Common myeloid progenitor, CD34-positive (primary cell): ENCODE data around the gene MCM5.
"Not testable (repeated sequence)": the region's sequence is repeated elsewhere in the genome, so short reads cannot be mapped to it uniquely, and the experiment has no call there.

Source experiments
- CTCF ChIA-PET: fragments of 350-600 bp; sonication (Branson Sonifier 250); formaldehyde crosslinking; loops from one replicate; lab custom pipeline; 2021; ENCODE audit warnings: antibody characterized with exemption; lab: Charles Lee
- POLR2A ChIA-PET: fragments of 350-600 bp; sonication (Branson Sonifier 250); formaldehyde crosslinking; loops from one replicate; lab custom pipeline; 2021; ENCODE audit warnings: antibody characterized with exemption; lab: Charles Lee
- DNase-seq, 3 donors: peaks; one replicate each; pipeline versions ENCODE4 v3.0.0 to v3.0.0-alpha.2; 2013
- H3K27ac ChIP-seq, 2 experiments: 1 replicate in 1 of 2; 2 replicates in 1 of 2; pipeline ENCODE4 v1.7.0; 2013; ENCODE audit warnings: inconsistent platforms in 2 of 2, low read length in 2 of 2, mild to moderate bottlenecking in 2 of 2, low read depth in 1 of 2, moderate library complexity in 1 of 2; ENCODE audit not compliant: severe bottlenecking in 2 of 2, insufficient read depth in 1 of 2, poor library complexity in 1 of 2
- H3K27me3 ChIP-seq, 5 experiments: replicated peaks in 2 of 5; 1 replicate in 3 of 5; 2 replicates in 2 of 5; pipeline versions ENCODE4 v1.6.1 to v1.7.0; 2013; ENCODE audit warnings: low read length in 4 of 5, mild to moderate bottlenecking in 2 of 5, moderate library complexity in 2 of 5, inconsistent platforms in 1 of 5; ENCODE audit not compliant: insufficient read depth in 5 of 5, control insufficient read depth in 4 of 5
- H3K36me3 ChIP-seq, 4 experiments: 1 replicate in 2 of 4; 2 replicates in 2 of 4; pipeline versions ENCODE4 v1.6.1 to v1.7.0; 2013; ENCODE audit warnings: low read length in 3 of 4, control low read depth in 1 of 4, mild to moderate bottlenecking in 1 of 4; ENCODE audit not compliant: control insufficient read depth in 4 of 4, insufficient read depth in 4 of 4
- H3K4me1 ChIP-seq, 4 experiments: 1 replicate in 3 of 4; 2 replicates in 1 of 4; pipeline versions ENCODE4 v1.6.1 to v1.7.1; 2013; ENCODE audit warnings: low read length in 3 of 4, mild to moderate bottlenecking in 3 of 4, control low read depth in 1 of 4, inconsistent platforms in 1 of 4, moderate library complexity in 1 of 4; ENCODE audit not compliant: control insufficient read depth in 4 of 4, insufficient read depth in 4 of 4; ENCODE audit errors: control extremely low read depth in 1 of 4
- H3K4me3 ChIP-seq, 7 experiments: 1 replicate in 4 of 7; 2 replicates in 3 of 7; pipeline versions ENCODE4 v1.5.1 to v1.7.0; 2013; ENCODE audit warnings: mild to moderate bottlenecking in 7 of 7, low read length in 6 of 7, moderate library complexity in 6 of 7, inconsistent platforms in 2 of 7, low read depth in 2 of 7, control low read depth in 1 of 7; ENCODE audit not compliant: insufficient read depth in 4 of 7, control insufficient read depth in 1 of 7; ENCODE audit errors: extremely low read depth in 1 of 7
- H3K9me3 ChIP-seq, 5 experiments: 1 replicate in 4 of 5; 2 replicates in 1 of 5; pipeline versions ENCODE4 v1.6.1 to v1.7.1; 2013; ENCODE audit warnings: low read length in 4 of 5, mild to moderate bottlenecking in 2 of 5, inconsistent platforms in 1 of 5, low read depth in 1 of 5, moderate library complexity in 1 of 5; ENCODE audit not compliant: control insufficient read depth in 4 of 5, insufficient read depth in 2 of 5; ENCODE audit errors: control extremely low read depth in 1 of 5
- WGBS: methylation state at CpG from one replicate; pipeline ENCODE4 v1.1.5; 2013; ENCODE audit not compliant: insufficient coverage; 5-methylcytosine and 5-hydroxymethylcytosine counted together

MCM5 gene

GRCh38 chr22:35465109-35465701 is 65.3 kb downstream of the MCM5 start:
- H3K36me3 ChIP-seq = peaks cover 0 to 10% (median 2%) of the 10 kb centered on the region in 4 experiments
- ChIA-PET POLR2A (no interaction called here), CTCF (interaction anchor here (0.5 kb wide), 1 partner anchor 126 kb away, joined by 3 read pairs; no protein-coding TSS in a partner anchor)
- DNase-seq = no peak
- 100% methylated on average over 6 of the region's 9 CpGs for WGBS
- H3K9me3 ChIP-seq = peaks cover 0 to under 1% (median 0%) of the 10 kb centered on the region in 5 experiments
- H3K4me1 ChIP-seq = peaks cover 0 to 8% (median 5%) of the 10 kb centered on the region in 4 experiments
- H3K27ac ChIP-seq = no peak overlapping the region
- H3K4me3 ChIP-seq = no peak overlapping the region
- H3K27me3 ChIP-seq = no peaks in the 10 kb centered on the region

GRCh38 chr22:35467681-35468434 is 67.9 kb downstream of the MCM5 start:
- 13% methylated on average over 8 of the region's 11 CpGs for WGBS
- no peak overlapping the region for H3K4me3 ChIP-seq
- H3K36me3 ChIP-seq = peaks cover 0 to 10% (median 2%) of the 10 kb centered on the region in 4 experiments
- ChIA-PET CTCF (no interaction called here), POLR2A (interaction anchor here (1.0 kb wide), 1 partner anchor 35 kb away, joined by 3 read pairs; no protein-coding TSS in a partner anchor)
- H3K9me3 ChIP-seq = peaks cover 0 to 8% (median 2%) of the 10 kb centered on the region in 5 experiments
- H3K4me1 ChIP-seq = peaks cover 0 to 8% (median 5%) of the 10 kb centered on the region in 4 experiments
- H3K27me3 ChIP-seq = no peaks in the 10 kb centered on the region
- DNase-seq = peak in 2 of 3 donors; percentile 61 to 75
- no peak overlapping the region for H3K27ac ChIP-seq

- CTCF ChIA-PET = interaction anchor here (1.0 kb wide), 1 partner anchor 11 kb away, joined by 3 read pairs; no protein-coding TSS in a partner anchor
Observed at GRCh38 chr22:35470903-35471321, 71.0 kb downstream of the MCM5 start.

GRCh38 chr22:35471566-35471965 is 71.6 kb downstream of the MCM5 start:
- H3K27me3 ChIP-seq, H3K9me3 ChIP-seq, H3K4me3 ChIP-seq, H3K36me3 ChIP-seq, POLR2A ChIA-PET, H3K27ac ChIP-seq, DNase-seq: not testable (repeated sequence)
- H3K4me1 ChIP-seq = peaks cover 0 to 24% (median 22%) of the 10 kb centered on the region in 4 experiments
- WGBS = 100% methylated on average over 2 of the region's 4 CpGs
- CTCF ChIA-PET = interaction anchor here (0.6 to 1.0 kb wide), 2 partner anchors 11 to 769 kb away, joined by 3 read pairs; no protein-coding TSS in a partner anchor

More at GRCh38 chr22:35470903-35471321, 71.0 kb downstream of the MCM5 start:
- H3K36me3 ChIP-seq = no peaks in the 10 kb centered on the region
- peaks cover 0 to 8% (median 2%) of the 10 kb centered on the region in 5 experiments for H3K9me3 ChIP-seq
- 99% methylated on average over 5 of the region's 6 CpGs for WGBS
- DNase-seq = peak in 1 of 3 donors; percentile 18
- H3K4me3 ChIP-seq = no peak overlapping the region
- H3K4me1 ChIP-seq = peaks cover 0 to 18% (median 16%) of the 10 kb centered on the region in 4 experiments
- no peaks in the 10 kb centered on the region for H3K27me3 ChIP-seq
- POLR2A ChIA-PET = no interaction called here
- H3K27ac ChIP-seq = no peak overlapping the region

GRCh38 chr22:35472488-35472887 is 72.5 kb downstream of the MCM5 start:
- H3K36me3 ChIP-seq = no peaks in the 10 kb centered on the region
- H3K4me1 ChIP-seq = peaks cover 0 to 33% (median 31%) of the 10 kb centered on the region in 4 experiments
- no peak overlapping the region for H3K27ac ChIP-seq
- ChIA-PET CTCF (interaction anchor here (0.6 kb wide), 1 partner anchor 768 kb away, joined by 3 read pairs; no protein-coding TSS in a partner anchor), POLR2A (no interaction called here)
- H3K27me3 ChIP-seq = no peaks in the 10 kb centered on the region
- no peak overlapping the region for H3K4me3 ChIP-seq
- WGBS = 100% methylated on average over 6 of the region's 6 CpGs
- H3K9me3 ChIP-seq = peaks cover 0 to 8% (median 2%) of the 10 kb centered on the region in 5 experiments
- DNase-seq = no peak

- ChIA-PET POLR2A (no interaction called here), CTCF (no interaction called here)
- peaks cover 0 to 8% (median 2%) of the 10 kb centered on the region in 5 experiments for H3K9me3 ChIP-seq
- 89% methylated on average over 1 of the region's 4 CpGs for WGBS
- DNase-seq = no peak
- no peaks in the 10 kb centered on the region for H3K27me3 ChIP-seq
- H3K36me3 ChIP-seq = no peaks in the 10 kb centered on the region
- no peak overlapping the region for H3K4me3 ChIP-seq
- H3K4me1 ChIP-seq = peaks cover 0 to 39% (median 36%) of the 10 kb centered on the region in 4 experiments
- no peak overlapping the region for H3K27ac ChIP-seq
Observed at GRCh38 chr22:35473971-35474370, 74.0 kb downstream of the MCM5 start.
